ENCODE data around the gene LAPTM5. TPM values are rescaled to one million over a fixed set of nuclear protein-coding genes. Genes with fewer than 3 reads are reported as not detected.

Gene LAPTM5
- total and polyA plus RNA-seq, 2 of the 8 experiments (the other 6 are each of a cell fraction or from before 2014, with no cell fraction given) = 0.37 to 1.4 TPM

DNA sequence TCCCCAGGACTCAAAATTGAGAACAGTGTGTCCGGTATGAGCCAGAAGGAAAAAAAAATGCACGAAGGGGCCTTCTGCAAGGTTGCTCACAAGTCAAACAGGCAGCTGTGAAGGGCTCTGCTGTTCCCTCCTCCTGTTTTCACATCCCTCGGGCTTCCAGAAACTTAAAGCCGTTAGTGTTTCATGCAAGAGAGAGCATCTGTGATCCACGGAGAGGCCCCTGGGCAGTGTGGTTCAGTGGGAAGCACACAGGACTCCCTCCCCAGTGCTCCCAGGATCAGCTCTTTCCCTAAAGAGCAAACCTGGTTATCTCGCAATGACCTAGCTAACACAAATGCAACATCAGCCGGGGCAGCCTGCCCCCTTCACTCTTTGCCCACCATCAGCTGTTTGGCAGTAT lies 31.3 kb downstream of the LAPTM5 start (continued):
- TF ChIP-seq CHD7 (IDR thresholded peaks at IDR 0.05; ENCODE audit: insufficient replicate concordance, low read length) (no peak), NRF1 (IDR thresholded peaks at IDR 0.05; ENCODE audit: low read depth, low read length) (no peak), POLR2A (IDR thresholded peaks at IDR 0.05; ENCODE audit: control extremely low read depth in 1 of 2, low read depth in 2 of 2, low read length in 2 of 2) (no peak), TAF1 (IDR thresholded peaks at IDR 0.05; ENCODE audit: low read depth, low read length) (no peak), GABPA (IDR thresholded peaks at IDR 0.05; ENCODE audit: borderline replicate concordance, insufficient read depth, low read length) (no peak)
